KMS-11 (cell line): ENCODE results near the gene MACROD2.

Experiments
- H2AFZ ChIP-seq: fragments of 200-600 bp; sonication (generic); 2 replicates; pipeline ENCODE4 v1.6.1; 2016; ENCODE audit warnings: antibody characterized with exemption, mixed run types, low read depth
- H3K27ac ChIP-seq: fragments of 200-600 bp; sonication (generic); 2 replicates; pipeline ENCODE4 v1.6.1; 2016; ENCODE audit warnings: mild to moderate bottlenecking, mixed run types
- H3K27me3 ChIP-seq: fragments of 200-600 bp; sonication (generic); 2 replicates; pipeline ENCODE4 v1.6.1; 2017; ENCODE audit warnings: mild to moderate bottlenecking, low read depth, mixed run types, moderate library complexity; ENCODE audit not compliant: insufficient read depth
- H3K36me3 ChIP-seq: fragments of 200-600 bp; sonication (generic); 2 replicates; pipeline ENCODE4 v1.6.1; 2017; ENCODE audit warnings: mild to moderate bottlenecking, mixed run types; ENCODE audit not compliant: insufficient read depth
- H3K4me1 ChIP-seq: fragments of 200-600 bp; sonication (generic); 2 replicates; pipeline ENCODE4 v1.6.1; 2016; ENCODE audit warnings: mild to moderate bottlenecking, low read depth, mixed run types; ENCODE audit not compliant: poor library complexity, severe bottlenecking
- H3K4me2 ChIP-seq: fragments of 200-600 bp; sonication (generic); 2 replicates; pipeline ENCODE4 v1.7.0; 2016; ENCODE audit warnings: mild to moderate bottlenecking, mixed run types
- H3K4me3 ChIP-seq: fragments of 200-600 bp; sonication (generic); IDR thresholded peaks from 2 replicates; pipeline ENCODE4 v1.6.1; 2017; ENCODE audit warnings: low read depth, low read length, mixed read lengths; ENCODE audit not compliant: insufficient read depth
- H3K79me2 ChIP-seq: fragments of 200-600 bp; sonication (generic); 2 replicates; pipeline ENCODE4 v1.6.1; 2016; ENCODE audit warnings: low read depth, mixed run types; ENCODE audit not compliant: insufficient read depth
- H3K9ac ChIP-seq: fragments of 200-600 bp; sonication (generic); 2 replicates; pipeline ENCODE4 v1.6.1; 2016; ENCODE audit warnings: mild to moderate bottlenecking, mixed run types
- H4K20me1 ChIP-seq: fragments of 200-600 bp; sonication (generic); 2 replicates; pipeline ENCODE4 v1.6.1; 2016; ENCODE audit warnings: mild to moderate bottlenecking, mixed run types; ENCODE audit not compliant: insufficient read depth
- CTCF ChIP-seq: fragments of 200-600 bp; sonication (generic); conservative IDR thresholded peaks from 2 replicates; pipeline ENCODE4 v1.6.1; 2017; ENCODE audit warnings: low read depth, mild to moderate bottlenecking, antibody characterized with exemption, low read length, moderate library complexity, mixed read lengths

Gene MACROD2

GRCh38 chr20:16017656-16018055, 2022.3 kb downstream of the MACROD2 start:
- no peak for TF ChIP-seq CTCF
- no peaks in the 10 kb centered on the region for H4K20me1 ChIP-seq

GRCh38 chr20:16018881-16019280, 2023.6 kb downstream of the MACROD2 start:
- no peak overlapping the region for H3K4me2 ChIP-seq
- no peak overlapping the region for H3K4me3 ChIP-seq
- no peak overlapping the region for H3K9ac ChIP-seq
- H3K27ac ChIP-seq: no peak overlapping the region
- no peaks in the 10 kb centered on the region for H3K27me3 ChIP-seq
- no peaks in the 10 kb centered on the region for H3K79me2 ChIP-seq
- no peaks in the 10 kb centered on the region for H4K20me1 ChIP-seq
- H3K4me1 ChIP-seq: no peaks in the 10 kb centered on the region
- no peaks in the 10 kb centered on the region for H3K36me3 ChIP-seq
- H2AFZ ChIP-seq: no peak overlapping the region
- no peak for TF ChIP-seq CTCF

More at GRCh38 chr20:16017656-16018055, 2022.3 kb downstream of the MACROD2 start:
- Histone ChIP-seq H3K27ac (no peak overlapping the region), H3K27me3 (no peaks in the 10 kb centered on the region), H3K4me3 (no peak overlapping the region), H3K79me2 (no peaks in the 10 kb centered on the region), H2AFZ (no peak overlapping the region), H3K36me3 (no peaks in the 10 kb centered on the region), H3K9ac (no peak overlapping the region), H3K4me1 (no peaks in the 10 kb centered on the region), H3K4me2 (no peak overlapping the region)

DNA sequence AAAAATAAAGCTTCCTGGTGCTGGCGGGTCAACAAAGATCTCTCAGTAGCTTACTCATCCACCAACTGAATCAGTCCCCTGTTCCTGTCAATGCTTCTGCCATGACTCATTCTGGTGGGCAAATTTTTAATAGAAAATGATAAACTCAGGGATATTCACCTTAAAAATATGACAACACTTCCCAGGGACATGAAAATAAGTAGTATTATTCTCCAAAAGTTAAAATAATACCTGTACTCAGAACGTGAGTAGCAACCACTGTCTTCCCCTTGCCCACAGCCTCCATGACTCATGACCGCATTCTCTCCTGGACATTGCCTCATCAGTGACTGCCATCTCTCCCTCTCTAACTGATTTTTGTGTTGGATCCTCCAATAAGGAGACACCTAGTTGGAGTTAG, 2025.7 kb downstream of the MACROD2 start:
- no peaks in the 10 kb centered on the region for H3K79me2 ChIP-seq
- H4K20me1 ChIP-seq: no peaks in the 10 kb centered on the region
- H3K4me2 ChIP-seq: no peak overlapping the region
- no peaks in the 10 kb centered on the region for H3K4me1 ChIP-seq
- no peak overlapping the region for H3K4me3 ChIP-seq
- no peak overlapping the region for H3K9ac ChIP-seq
- H3K36me3 ChIP-seq: no peaks in the 10 kb centered on the region
- no peak for TF ChIP-seq CTCF
- no peaks in the 10 kb centered on the region for H3K27me3 ChIP-seq
- no peak overlapping the region for H3K27ac ChIP-seq
- no peak overlapping the region for H2AFZ ChIP-seq

DNA sequence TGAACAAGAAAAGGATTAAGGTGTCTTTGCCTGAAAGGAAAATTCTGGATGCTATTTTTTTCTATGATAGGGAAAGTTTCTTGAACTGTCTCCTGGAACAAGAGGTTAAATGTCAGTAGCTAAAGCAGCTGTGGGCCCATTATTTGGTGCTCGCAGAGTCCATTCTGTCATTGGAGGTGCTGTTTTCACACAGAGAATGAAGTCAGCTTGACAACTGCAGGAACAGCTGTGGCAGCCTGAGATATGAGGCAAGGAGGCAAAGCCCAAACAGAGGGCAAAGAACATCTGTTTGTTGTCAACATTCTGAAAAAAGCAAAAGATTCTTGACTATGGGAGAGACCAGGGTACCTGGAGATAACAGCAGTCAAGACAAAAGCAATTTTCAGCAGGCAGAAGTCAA, 2029.8 kb downstream of the MACROD2 start:
- H4K20me1 ChIP-seq: no peaks in the 10 kb centered on the region
- H3K4me1 ChIP-seq: no peaks in the 10 kb centered on the region
- no peak overlapping the region for H3K27ac ChIP-seq
- H3K27me3 ChIP-seq: no peaks in the 10 kb centered on the region
- no peak for TF ChIP-seq CTCF
- H3K4me2 ChIP-seq: no peak overlapping the region
- H3K79me2 ChIP-seq: no peaks in the 10 kb centered on the region
- H3K9ac ChIP-seq: no peak overlapping the region
- H2AFZ ChIP-seq: no peak overlapping the region
- H3K4me3 ChIP-seq: no peak overlapping the region
- no peaks in the 10 kb centered on the region for H3K36me3 ChIP-seq
